Gastrocnemius medialis (tissue), 4 donors: Measurements from ENCODE around the gene EXD3. TPM values are rescaled to one million over a fixed set of nuclear protein-coding genes. Genes with fewer than 3 reads are reported as not detected.

Experiments
- ATAC-seq, 2 donors: fragments of 150-250 bp; one replicate each; pipeline ENCODE4 v1.9.1; 2016
- DNase-seq, 2 donors: peaks; one replicate each; pipeline ENCODE4 v3.0.0-alpha.2; 2019
- H3K27ac ChIP-seq, 4 donors: fragments of 200-600 bp; sonication (generic); 1 replicate in 1 of 4; 2 replicates in 3 of 4; pipeline ENCODE4 v1.5.1; 2016 to 2018; ENCODE audit warnings: mild to moderate bottlenecking in 2 of 4, moderate library complexity in 1 of 4
- H3K27me3 ChIP-seq, 3 donors: fragments of 200-600 bp; sonication (generic) in 2 of 3; 1 replicate in 1 of 3; 2 replicates in 2 of 3; pipeline versions ENCODE4 v1.5.1 to v1.6.0; 2016 to 2019; ENCODE audit warnings: mild to moderate bottlenecking in 1 of 3, moderate library complexity in 1 of 3
- H3K36me3 ChIP-seq, 2 donors: fragments of 200-600 bp; sonication (generic) in 1 of 2; one replicate each; pipeline ENCODE4 v1.5.1; 2017 to 2018
- H3K4me1 ChIP-seq, 2 donors: fragments of 200-600 bp; sonication (generic) in 1 of 2; one replicate each; pipeline ENCODE4 v1.5.1; 2016 to 2017; ENCODE audit warnings: mild to moderate bottlenecking in 2 of 2
- H3K4me3 ChIP-seq, 4 donors: fragments of 200-600 bp; sonication (generic) in 3 of 4; 1 replicate in 1 of 4; 2 replicates in 3 of 4; pipeline ENCODE4 v1.5.1; 2016 to 2019; ENCODE audit warnings: mild to moderate bottlenecking in 2 of 4
- H3K9me3 ChIP-seq, 3 donors: fragments of 200-600 bp; sonication (generic) in 2 of 3; 1 replicate in 1 of 3; 2 replicates in 2 of 3; pipeline ENCODE4 v1.5.1; 2016 to 2019
- POLR2A ChIP-seq, 2 donors: fragments of 450-650 bp; IDR thresholded peaks; one replicate each; pipeline ENCODE4 v1.6.1; 2017; ENCODE audit warnings: antibody characterized with exemption in 2 of 2, mild to moderate bottlenecking in 2 of 2, moderate library complexity in 2 of 2
- in situ Hi-C, 4 donors: fragments of 200-750 bp; cut with MboI; loops; one replicate each; pipeline versions ENCODE4 v1.15.0 to v1.8.0; 2017; ENCODE audit warnings: low sequenced_read_pairs in 4 of 4
- intact Hi-C: fragments of 100-400 bp; cut with DNase I; formaldehyde crosslinking; loops from one replicate; pipeline ENCODE4 v1.15.1; 2023; ENCODE audit warnings: low total_unique reads
- total RNA-seq, 4 donors: library from RNA; depleted of rRNA; stranded (reverse); fragments of >200 nt; gene quantifications; one replicate each; pipeline versions ENCODE4 v1.1.0 to v1.2.3, GENCODE V29; 2016
- TF ChIP-seq, protein P1 (sequence below), 5 experiments: fragments of 450-650 bp in 3 of 5; fragments of 200-600 bp in 2 of 5; sonication (generic) in 2 of 5; IDR thresholded peaks in 4 of 5; conservative IDR thresholded peaks in 1 of 5; 1 replicate in 4 of 5; 2 replicates in 1 of 5; pipeline ENCODE4 v1.5.1; 2016 to 2019; ENCODE audit warnings: antibody characterized with exemption in 5 of 5, mild to moderate bottlenecking in 3 of 5, moderate library complexity in 3 of 5

The EXD3 gene
- total RNA-seq, 4 donors from 2014 or later, result 4.8 to 12.5 (median 6.4) TPM

GRCh38 chr9:137383784-137384756 lies 38.9 kb downstream of the EXD3 start:
- no peaks in the 10 kb centered on the region for H3K9me3 ChIP-seq
- DNase-seq (no peak), ATAC-seq (no peak)
- no peaks in the 10 kb centered on the region for H3K36me3 ChIP-seq
- H3K4me3 ChIP-seq, result no peak overlapping the region
- TF ChIP-seq, protein P1, sequence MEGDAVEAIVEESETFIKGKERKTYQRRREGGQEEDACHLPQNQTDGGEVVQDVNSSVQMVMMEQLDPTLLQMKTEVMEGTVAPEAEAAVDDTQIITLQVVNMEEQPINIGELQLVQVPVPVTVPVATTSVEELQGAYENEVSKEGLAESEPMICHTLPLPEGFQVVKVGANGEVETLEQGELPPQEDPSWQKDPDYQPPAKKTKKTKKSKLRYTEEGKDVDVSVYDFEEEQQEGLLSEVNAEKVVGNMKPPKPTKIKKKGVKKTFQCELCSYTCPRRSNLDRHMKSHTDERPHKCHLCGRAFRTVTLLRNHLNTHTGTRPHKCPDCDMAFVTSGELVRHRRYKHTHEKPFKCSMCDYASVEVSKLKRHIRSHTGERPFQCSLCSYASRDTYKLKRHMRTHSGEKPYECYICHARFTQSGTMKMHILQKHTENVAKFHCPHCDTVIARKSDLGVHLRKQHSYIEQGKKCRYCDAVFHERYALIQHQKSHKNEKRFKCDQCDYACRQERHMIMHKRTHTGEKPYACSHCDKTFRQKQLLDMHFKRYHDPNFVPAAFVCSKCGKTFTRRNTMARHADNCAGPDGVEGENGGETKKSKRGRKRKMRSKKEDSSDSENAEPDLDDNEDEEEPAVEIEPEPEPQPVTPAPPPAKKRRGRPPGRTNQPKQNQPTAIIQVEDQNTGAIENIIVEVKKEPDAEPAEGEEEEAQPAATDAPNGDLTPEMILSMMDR (IDR thresholded peaks at IDR 0.05 in 4 of 5, conservative IDR thresholded peaks at IDR 0.05 in 1 of 5), result no peak
- no peak for TF ChIP-seq POLR2A (IDR thresholded peaks at IDR 0.05)
- H3K4me1 ChIP-seq, result no peaks in the 10 kb centered on the region
- in situ Hi-C loops (no loop called here), intact Hi-C loops (no loop called here)
- no peaks in the 10 kb centered on the region for H3K27me3 ChIP-seq
- no peak overlapping the region for H3K27ac ChIP-seq

GRCh38 chr9:137383081-137383783 lies 39.7 kb downstream of the EXD3 start:
- H3K4me1 ChIP-seq, result no peaks in the 10 kb centered on the region
- no peaks in the 10 kb centered on the region for H3K27me3 ChIP-seq
- ATAC-seq (no peak), DNase-seq (no peak)
- TF ChIP-seq, protein P1 (IDR thresholded peaks at IDR 0.05 in 4 of 5, conservative IDR thresholded peaks at IDR 0.05 in 1 of 5), result no peak
- TF ChIP-seq POLR2A (IDR thresholded peaks at IDR 0.05), result no peak
- no peak overlapping the region for H3K27ac ChIP-seq
- H3K4me3 ChIP-seq, result no peak overlapping the region
- H3K36me3 ChIP-seq, result no peaks in the 10 kb centered on the region
- in situ Hi-C loops (no loop called here), intact Hi-C loops (no loop called here)
- no peaks in the 10 kb centered on the region for H3K9me3 ChIP-seq

DNA sequence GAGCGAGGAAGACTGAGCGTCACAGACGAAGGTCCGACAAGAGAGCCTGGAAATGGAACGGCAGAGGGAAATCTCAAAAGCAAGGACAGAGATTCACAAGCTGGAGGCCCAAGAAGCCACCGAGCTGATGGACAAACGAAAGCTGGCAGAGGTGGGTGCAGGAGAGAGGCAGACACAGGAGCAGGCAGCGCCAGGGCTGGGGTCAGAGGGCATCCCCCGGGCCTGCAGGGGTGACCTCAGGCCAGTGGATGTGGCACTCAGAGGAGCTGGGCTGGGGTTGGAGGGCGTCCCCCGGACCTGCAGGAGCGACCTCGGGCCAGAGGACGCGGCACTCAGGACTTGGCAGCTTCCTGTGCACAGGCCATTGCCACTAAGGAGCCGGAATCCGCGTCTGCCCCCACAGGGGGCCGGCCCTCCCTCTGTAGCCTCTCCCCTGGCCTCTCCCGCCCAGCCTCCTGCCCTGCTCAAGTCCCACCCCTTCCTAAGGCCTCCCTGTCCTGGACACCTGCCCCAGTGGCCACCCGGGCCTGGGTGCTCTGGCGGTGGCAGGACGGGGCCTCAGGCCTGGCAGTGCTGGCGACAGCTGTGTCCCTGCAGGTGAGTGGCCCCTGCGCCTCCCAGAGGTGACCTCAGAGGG lies 40.4 kb downstream of the EXD3 start:
- no peaks in the 10 kb centered on the region for H3K4me1 ChIP-seq
- intact Hi-C loops (no loop called here), in situ Hi-C loops (no loop called here)
- no peaks in the 10 kb centered on the region for H3K36me3 ChIP-seq
- DNase-seq (no peak), ATAC-seq (no peak)
- TF ChIP-seq, protein P1 (IDR thresholded peaks at IDR 0.05 in 4 of 5, conservative IDR thresholded peaks at IDR 0.05 in 1 of 5), result no peak
- TF ChIP-seq POLR2A (IDR thresholded peaks at IDR 0.05), result no peak
- H3K4me3 ChIP-seq, result no peak overlapping the region
- no peaks in the 10 kb centered on the region for H3K27me3 ChIP-seq
- H3K9me3 ChIP-seq, result no peaks in the 10 kb centered on the region
- H3K27ac ChIP-seq, result no peak overlapping the region

DNA sequence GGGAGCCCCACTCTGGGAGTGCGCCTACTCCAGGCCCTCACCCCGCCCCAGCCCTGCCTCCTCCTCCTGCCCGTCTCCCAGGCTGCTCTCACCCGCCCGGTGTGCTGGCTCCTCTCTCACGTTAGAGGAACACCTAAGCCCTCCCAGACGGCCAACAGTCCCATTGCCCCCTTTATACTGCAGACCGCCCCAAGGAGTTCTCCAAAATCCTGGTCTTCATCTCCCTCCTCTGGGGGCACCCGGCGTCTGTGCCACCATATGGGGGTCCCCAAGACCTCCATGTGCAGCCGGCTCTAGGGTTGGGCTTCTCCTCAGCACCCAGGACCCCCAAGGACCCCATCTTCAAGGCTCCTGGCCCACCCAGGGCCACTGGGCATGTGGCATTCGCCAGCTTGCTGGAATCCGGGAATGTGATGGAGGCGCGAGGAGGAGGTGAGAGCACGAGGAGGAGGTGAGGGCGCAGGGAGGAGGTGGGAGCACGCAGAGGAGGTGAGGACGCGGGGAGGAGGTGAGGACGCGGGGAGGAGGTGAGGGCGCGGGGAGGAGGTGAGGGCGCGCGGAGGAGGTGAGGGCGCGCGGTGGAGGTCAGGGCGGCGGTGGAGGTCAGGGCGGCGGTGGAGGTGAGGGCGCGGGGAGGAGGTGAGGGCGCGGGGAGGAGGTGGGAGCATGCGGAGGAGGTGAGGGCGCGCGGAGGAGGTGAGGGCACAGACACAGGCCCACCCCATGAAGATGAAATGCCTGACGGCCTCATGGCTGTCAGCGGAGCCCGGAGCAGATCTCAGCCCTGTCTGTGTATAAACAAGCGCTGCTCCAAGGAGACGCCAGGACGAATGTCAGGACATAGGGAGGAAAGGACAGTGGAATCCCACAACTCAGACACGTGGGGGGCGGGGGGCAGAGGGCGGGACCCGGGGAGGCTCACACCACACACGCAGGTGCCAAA lies 41.2 kb downstream of the EXD3 start:
- H3K36me3 ChIP-seq, result no peaks in the 10 kb centered on the region
- TF ChIP-seq, protein P1 (IDR thresholded peaks at IDR 0.05 in 4 of 5, conservative IDR thresholded peaks at IDR 0.05 in 1 of 5), result no peak
- TF ChIP-seq POLR2A (IDR thresholded peaks at IDR 0.05), result no peak
- in situ Hi-C loops, result no loop called here
- H3K4me3 ChIP-seq, result no peak overlapping the region
- H3K27ac ChIP-seq, result no peak overlapping the region
- no peaks in the 10 kb centered on the region for H3K27me3 ChIP-seq
- H3K4me1 ChIP-seq, result no peaks in the 10 kb centered on the region
- intact Hi-C loops, result no loop called here
- H3K9me3 ChIP-seq, result no peaks in the 10 kb centered on the region
- DNase-seq (no peak), ATAC-seq (no peak)
